ENCODE measurements around the gene RALGAPA2. TPM values are rescaled to one million over a fixed set of nuclear protein-coding genes. Genes with fewer than 3 reads are reported as not detected.

RALGAPA2 gene
- polyA plus RNA-seq, 1 donor = 24.9 TPM

DNA sequence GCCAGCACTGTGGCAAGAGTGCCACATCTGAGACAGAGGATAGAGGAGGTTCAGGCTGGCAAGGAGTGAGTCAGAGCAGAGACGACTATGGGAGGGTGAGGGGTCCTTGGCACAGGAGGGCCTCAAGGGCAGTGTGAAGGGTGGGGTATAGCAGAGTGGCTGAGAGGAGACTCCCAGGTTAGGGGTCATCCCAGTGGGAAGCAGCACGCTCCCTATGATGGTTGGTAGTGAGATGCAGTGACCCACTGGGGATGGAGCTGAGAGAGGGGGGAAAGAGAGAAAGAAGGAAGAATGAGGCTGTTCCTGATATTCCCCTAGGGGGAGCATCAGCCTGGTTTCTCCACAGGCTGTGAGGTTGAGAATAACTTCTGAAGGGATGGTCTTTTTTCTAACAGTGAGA is 247.2 kb downstream of the RALGAPA2 start:
- DNase-seq = no peak

DNA sequence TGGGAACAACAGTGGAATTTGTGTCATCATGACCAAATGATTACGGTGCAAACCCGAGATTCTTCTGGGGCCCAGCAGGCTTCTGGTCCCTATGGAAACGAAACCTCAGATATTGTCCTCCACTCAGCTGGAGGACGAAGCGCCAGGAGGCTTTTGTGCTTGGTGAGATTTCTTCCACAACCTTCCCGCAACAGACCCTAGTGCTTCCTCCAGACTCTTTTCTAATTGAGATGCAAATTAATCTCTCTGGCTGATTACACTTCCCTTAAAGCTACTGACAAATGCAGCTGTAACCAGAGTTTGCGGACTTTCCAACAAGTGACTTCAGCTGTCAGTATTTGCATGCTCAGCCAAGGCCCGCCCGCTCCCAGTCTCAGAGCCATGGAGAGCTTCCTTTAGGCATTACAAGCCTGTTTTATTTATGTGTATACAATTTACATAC is 248.5 kb downstream of the RALGAPA2 start:
- DNase-seq = no peak

DNA sequence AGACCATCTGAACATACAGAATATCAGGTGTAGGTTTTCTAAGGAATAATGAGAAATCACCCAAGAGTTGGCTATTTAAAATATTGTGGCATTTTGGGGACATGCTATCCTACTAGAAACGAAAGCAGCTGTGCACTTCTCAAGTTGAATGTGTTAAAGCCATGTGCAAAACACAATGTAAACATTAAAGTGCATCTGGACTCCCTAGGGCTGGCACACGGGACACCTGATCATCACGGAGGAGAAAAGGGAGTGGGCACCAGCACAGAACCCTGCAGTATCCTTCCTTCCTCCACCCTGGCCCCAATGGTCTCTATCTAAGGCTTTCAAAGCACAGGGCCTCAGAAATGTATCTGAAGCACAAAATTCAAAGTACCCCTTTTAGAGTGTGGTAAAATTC is 250.3 kb downstream of the RALGAPA2 start:
- DNase-seq = no peak

DNA sequence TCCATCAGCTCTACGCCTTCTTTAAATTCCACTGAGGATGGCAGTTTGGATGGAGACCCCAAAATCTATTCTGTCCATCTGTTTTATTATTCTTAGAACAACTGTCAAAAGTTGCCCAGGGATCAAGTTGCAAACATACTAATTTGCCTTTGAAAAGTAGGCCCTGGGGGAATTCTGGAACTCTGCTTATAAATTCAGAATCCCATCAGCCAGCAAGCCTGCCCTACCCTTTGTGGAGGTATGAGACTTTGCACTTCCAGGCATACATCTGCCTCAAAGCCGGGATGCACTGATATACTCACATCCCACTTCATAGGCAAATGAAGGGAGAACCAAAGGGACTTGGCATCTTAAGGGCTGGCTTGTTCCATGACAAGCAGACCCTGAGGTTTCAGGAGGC is 250.9 kb downstream of the RALGAPA2 start:
- no peak for DNase-seq

DNA sequence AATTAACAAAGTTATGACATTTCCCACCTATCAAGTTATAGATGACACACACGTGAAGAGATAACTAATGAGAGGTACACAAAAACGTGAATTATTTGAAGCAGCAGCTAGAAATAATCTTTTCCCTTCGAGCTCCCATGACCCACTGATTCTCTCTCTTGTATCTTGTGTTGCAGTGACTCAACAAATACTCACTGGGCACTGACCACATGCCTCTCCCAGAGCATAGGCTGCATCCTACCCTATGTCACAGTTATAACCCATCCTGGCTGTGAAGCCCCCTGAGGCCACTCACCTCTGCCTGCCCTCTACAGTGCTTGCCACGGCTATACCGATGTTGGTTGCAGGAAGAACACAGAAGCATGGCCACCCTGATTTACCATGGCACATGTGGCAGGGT is 252.7 kb downstream of the RALGAPA2 start:
- DNase-seq = no peak

DNA sequence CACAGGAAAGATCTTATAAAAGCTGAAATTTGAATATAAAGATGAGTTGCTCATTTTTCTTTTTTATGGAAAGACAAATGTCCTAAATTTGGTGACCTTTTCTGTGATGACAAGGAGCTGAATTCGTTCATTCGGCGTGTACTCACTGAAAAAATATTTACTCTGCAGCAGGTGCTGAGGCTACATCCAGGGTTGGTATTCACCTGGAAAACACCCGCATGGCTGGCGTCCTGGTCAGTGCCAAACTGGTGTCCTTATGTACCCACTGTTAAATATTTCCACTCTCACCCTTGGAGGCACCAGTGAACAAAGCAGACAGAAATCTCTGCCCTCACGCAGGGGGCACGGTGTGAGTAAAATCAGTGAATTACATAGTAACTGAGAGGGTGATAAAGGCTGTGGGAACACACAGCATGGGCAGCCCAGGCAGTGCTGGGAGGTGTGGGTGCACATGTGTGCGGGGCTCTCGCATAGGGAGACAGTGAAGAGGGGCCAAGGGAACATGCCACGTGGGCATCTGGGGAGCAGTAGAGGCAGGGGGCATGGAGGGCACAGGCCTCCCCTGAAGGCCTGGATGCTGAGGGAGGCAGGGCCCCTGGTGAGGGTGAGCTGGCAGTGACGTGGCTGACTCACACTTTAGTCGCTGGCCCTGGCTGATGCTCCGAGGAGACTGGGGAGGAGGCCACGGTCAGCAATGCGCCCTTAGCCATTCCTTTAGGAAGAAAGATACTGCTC is 254.9 kb downstream of the RALGAPA2 start:
- no peak for DNase-seq

DNA sequence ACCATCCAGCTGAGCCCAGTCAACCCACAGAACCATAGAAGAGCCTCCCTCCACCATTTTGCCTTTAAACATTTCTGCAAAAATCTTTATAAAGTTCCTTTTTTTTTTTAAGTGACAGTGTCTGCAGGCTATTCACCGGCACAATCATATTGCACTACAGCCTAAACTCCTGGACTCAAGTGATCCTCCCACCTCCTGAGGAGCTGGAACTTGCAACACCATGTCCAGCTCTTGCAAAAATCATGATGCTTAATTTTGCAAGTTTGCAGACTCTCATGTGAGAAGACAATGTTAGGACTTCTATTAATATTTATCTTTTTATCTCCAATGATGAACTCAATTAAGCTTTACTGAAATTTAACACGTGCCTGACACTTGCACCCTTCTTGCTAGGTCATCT is 255.7 kb downstream of the RALGAPA2 start:
- DNase-seq = no peak

DNA sequence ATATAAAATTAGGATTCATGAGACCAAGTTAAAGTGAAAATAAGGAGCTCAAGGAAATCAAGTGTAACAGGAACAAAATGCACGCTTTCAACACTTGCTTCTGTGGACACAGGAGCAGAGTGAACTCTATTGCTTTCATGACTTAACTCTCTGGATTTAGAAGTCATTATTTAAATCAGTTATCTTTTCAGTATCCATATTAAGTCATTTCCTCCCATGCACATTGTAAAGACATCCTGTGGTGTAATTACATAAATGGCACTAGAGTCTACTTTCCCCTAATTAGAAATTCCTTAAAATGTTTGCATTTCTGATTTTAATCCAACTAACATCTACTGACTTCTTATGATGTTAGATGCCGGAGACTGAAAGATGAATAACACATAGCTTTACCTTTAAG is 256.5 kb downstream of the RALGAPA2 start:
- no peak for DNase-seq

DNA sequence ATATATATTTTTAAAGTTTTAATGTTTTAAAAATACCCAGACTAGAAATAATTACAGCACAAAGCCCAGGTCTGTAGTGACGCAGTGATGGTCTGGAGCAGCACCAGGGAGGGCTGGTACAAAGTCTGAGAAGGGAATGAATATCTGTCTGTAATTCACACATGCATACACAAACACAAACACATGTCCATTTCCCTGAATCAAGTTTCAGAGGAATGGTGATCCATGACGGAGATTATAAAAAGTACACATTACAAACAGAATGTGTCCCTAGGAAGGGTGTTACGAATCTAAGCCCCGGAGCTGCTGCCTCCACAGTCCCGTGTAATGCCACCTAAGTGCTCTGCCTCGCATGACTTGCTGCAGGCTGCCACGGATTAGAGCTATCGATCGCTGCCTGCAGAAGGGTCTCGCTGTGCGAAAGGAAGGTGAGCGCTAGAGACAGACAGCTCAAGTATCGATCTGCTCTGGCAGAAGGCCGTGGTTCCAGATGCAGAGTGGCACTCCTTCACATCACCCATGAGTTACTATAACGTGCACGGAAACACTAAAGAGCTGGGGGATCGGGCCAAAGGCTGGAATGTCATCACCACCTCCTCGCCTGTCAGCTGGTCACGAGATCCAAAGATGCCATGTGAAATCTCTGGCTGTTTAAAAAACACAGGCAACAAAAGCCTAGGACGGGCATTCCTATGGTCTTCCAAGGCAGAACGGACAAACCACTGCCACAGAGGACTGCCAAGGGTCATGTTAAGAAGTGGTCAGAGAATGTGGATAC is 257.4 kb downstream of the RALGAPA2 start:
- no peak for DNase-seq

DNA sequence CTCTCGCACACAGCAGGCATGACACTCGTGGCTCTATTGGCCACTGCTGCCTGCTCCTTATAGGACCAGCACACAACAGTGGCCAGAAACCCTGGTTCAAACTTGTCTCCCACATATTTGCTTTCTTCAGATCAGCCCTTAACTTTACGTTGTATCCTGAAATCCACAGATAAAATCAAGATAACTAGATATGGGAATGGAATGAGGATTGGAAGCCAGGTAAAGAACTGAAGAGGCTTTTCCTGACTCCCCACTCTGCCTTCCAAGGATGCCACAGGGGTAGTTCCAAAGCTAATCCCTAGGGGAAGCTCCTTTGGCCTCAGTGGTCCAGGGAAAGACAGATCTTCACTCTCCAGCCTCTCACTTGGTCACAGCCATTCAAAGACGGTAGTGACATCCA is 258.1 kb downstream of the RALGAPA2 start:
- DNase-seq = no peak

DNA sequence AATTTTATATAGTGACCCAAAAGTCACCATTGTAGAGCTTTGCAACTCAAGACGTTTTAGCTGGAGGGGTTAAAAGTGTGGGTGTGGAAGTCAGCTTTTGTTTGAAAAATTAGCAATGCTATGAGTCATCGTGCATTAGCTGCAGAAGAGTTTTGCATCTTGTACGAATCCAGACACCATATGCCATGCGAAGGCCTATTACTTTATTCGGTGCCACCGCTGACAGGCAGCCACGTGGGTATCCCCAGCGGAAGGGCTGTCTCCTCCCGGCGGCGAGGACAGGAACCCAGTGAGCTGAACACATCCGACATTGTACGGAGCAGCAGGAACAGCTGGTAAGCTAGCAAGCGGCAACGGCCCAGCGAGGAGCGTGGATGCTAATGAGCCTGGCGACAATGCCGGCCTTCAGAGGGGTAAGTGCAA is 260.2 kb downstream of the RALGAPA2 start:
- DNase-seq = peak; percentile 30

DNA sequence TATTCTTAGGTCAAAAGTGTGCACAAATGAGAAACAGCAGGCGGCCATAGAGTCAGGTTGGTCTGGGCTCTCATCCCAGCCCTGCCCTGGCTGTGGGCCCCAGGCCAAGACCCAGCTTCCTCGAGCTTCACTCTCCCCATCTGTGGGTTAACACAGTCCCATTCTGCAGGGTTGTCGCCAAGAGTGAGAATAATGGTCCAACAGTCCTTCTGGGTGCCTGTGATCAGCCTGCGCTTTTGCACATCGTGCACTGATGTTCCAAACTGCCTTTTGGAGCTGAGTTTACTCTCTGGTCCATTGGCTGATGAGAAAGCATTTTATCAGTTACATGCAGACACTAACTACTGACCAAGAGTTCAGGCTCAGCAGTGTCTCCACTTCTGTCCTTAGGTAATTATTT is 261.9 kb downstream of the RALGAPA2 start:
- DNase-seq = no peak

DNA sequence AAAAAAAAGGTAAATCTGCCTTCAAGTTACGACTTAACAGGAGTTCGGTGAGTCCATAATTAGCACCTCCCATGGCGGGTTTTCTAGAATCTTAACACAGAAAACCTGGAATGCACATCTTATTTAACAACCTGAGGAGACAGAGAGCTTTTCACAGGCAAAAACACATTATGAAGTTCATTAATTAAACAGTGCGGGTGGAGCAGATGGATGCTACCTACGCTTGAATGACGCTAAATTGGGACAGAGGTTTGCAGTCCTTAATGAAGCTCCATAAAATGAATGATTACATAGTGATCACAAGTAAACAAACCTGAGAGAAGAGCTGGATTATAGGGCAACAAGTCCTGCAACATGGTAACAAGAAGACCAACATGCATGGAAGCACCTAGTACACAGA is 263.6 kb downstream of the RALGAPA2 start:
- no peak for DNase-seq

DNA sequence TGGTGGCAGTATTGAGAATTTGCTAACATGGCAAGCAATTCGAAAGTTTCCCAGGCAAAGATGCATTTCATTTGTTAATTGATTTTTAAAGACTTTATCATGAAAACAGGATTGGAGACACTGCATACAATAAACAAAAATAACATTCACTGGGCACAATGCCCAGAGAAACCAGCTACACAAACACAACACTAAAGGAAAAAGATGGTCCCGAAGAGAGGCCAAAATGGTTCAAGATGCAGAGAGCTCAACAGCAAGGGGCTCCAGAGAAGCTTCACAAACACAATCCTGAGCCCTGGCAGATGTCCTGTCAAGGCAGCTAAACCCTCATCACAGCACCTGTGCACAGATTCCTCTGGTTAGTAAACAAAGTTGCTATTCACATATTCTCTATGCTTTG is 265.2 kb downstream of the RALGAPA2 start:
- no peak for DNase-seq

DNA sequence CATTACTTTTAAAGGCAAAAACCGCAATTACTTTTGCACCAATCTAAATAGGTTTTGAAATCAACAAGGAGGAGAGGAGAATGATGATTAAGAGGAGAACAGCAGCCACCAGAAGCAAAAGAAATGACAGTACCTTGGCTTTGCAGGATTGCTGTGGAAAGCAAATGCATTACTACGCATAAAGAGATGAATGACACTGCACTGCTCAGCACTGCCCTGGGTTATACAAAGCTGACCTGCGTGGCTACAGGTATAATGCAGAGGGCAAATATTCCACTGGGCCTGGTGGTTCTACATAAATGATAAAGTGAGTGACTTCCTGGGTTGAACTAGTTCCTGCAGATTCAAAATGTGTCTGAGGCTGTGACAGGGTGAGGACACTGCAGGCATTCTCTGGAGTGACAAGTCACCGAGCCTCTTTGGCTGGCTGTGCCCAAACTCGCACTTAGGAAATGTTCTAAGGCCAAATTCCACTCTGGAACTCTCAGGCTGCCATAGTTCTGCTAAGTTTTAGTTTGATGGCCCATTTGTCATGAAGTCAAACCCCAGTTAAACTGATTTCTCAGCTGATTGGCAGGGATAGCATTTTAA is 265.9 kb downstream of the RALGAPA2 start:
- DNase-seq = no peak

DNA sequence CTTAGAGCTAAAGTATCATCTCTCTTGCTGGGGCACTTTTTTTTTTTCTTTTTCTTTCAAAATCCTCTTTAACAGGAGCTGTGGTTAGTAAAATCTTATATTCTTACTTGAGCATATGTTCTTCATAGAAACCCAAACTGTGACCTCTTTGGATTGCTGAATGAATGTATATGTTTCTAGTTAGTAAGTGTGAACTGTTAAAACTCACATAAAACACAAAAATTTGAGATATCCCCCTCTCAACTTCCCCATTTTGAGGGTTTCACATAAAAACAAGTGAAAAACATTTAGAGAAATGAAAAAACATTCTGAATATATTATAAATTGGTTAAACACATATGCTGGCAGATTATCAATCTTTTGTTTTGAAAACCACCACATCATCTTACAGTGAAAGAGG is 266.4 kb downstream of the RALGAPA2 start:
- DNase-seq = no peak

DNA sequence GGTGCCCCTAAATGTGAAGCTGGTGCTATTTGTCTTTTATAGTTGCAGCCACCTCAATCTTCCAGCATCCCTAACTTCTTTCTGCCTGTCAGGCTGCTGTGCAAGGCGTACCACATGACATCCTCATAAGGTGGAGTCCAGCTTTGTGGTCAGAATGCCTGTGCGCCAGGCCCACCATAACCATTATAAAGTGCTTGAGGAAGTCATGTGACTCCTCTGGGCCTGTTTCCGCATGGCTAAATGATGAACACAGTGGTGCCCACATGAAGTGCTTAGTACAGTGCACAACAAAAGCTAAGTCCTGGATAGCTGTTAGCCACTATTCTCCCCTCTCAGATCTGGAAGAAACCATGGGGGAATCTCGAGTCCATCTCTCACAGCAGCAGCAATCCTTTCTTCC is 268.9 kb downstream of the RALGAPA2 start:
- DNase-seq = no peak

DNA sequence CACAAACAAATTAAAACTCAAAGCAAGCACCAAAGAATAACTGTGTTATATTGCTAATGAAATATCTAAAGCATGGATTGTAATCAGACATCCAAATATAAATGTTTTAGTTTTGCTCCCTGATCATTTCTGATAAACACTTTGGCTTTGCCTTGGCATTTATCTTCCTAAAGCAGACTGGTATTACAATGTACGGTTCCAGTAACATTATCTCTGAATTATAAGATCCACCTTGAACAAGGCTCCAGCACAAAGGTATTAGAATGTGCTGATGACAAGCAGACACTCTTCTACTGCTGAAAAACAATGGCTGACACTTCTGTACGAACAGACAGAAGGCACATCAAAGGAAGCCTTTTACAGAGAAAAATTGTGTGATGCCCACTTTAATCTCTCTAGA is 270.0 kb downstream of the RALGAPA2 start:
- DNase-seq = no peak

DNA sequence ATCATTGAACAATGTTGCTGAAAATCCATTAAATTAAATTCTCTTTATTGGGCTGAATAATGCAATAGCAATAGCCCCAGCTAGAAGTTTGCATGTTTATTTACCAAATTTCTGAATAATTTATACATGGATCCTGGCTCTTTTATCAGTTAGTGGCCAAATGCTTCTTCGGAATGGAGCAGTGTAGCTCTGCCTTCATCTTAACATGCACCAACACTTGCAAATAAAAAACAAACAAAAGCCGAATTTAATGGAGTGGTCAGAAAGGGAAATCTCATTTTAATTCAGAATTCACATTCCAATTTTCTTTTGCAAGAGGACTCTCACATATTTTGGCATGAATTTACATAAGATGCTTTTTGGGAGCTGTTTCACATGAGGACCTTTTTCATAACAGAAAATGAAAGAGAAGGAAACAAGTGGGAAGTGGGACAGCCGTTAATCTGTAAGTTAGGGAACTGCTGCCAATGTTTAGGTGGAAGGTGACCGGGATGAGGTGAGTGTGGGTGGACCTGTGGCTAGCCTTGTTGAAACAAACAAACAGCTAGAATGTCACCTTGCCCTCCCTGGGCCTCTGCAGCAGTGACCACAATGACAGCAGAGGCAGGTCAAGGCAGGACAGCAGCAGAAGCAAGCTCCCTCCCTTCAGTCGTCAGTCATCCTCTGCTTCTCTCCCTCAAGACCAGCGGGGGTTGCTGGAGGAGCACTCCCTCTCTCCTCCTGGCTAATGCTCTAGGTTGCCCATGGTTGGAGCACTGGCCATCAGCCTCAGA is 271.4 kb downstream of the RALGAPA2 start:
- DNase-seq = no peak

DNA sequence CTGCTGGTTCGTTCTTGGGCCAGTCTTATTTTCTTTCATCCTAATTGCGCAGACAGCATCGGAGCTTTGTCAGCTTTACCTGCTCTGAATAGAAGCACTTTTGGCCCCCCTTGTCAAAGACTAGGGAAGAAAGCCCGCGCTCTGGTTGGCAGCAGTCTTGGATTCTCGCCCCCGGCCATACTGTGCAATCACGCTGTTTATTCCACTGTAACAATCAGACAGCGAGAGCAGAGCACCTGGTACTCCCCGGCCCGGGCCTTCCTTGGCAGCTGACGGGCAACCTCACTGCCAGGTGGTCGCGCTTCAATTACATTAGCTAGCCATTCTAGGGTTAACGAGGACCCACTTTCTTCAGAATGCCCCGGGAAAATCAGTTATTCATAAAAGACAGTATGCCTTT is 272.0 kb downstream of the RALGAPA2 start:
- no peak for DNase-seq

DNA sequence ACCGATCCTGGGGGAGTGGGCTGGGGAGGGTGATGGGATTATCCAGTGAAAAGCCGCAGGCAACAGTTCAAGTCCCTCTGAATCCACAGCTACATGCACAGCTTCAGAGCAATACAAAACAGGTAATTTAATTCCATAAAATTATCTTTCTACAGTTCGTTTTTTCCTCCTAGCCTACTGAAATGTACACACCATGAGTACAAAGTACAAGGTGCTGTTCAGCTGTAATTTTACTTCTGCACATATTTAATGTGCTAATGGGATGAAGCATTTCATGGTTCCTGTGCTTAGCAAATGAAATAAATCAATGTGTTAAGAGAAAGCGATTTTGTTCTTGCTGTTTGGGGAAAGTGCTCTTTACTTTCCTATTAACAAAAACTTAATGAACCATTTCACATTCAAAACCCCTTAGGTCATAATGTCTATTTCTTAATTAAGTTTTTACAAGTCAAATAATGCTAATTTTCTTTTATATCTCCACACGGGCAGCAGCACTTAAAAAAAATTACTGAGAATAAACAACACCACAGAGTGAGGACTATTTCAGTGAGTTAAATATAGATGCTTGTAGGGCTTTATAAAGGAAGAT is 272.7 kb downstream of the RALGAPA2 start:
- DNase-seq = no peak

DNA sequence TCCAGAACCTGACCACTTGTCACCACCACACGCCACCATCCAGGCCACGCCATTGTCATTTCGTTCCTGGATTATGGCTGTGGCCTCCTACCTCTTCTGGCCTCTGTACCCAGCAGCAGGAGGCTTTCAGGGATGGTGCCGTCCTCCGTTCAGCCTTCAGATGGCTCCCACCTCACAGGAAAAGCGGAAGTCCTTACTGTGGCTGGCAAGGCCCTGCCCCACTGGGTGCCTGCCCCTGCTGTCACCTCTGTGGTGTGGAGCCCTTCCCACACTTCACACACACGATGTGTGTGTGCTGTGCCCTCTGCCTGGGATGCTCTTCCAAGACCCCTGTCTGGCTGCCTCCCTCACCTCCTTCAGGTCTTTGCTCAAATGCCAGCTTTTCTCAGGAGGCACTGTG is 275.1 kb downstream of the RALGAPA2 start:
- no peak for DNase-seq
